ENCODE results near the gene TSPAN10.

The TSPAN10 gene

GRCh38 chr17:81635973-81636504, 957 bp upstream of the TSPAN10 start:
- DNase-seq = no peak

GRCh38 chr17:81638683-81639082, 1.7 kb downstream of the TSPAN10 start:
- DNase-seq = no peak

GRCh38 chr17:81640011-81640410, 3.0 kb downstream of the TSPAN10 start:
- no peak for DNase-seq

- DNase-seq = no peak
Observed at GRCh38 chr17:81641825-81642489, 5.0 kb downstream of the TSPAN10 start.

- DNase-seq = no peak
Observed at GRCh38 chr17:81644496-81644895, 7.5 kb downstream of the TSPAN10 start.

GRCh38 chr17:81644976-81645952, 8.3 kb downstream of the TSPAN10 start:
- DNase-seq = no peak

GRCh38 chr17:81646869-81647600, 10.0 kb downstream of the TSPAN10 start:
- no peak for DNase-seq

GRCh38 chr17:81647640-81648012, 10.6 kb downstream of the TSPAN10 start:
- no peak for DNase-seq

GRCh38 chr17:81648013-81648706, 11.2 kb downstream of the TSPAN10 start:
- DNase-seq = no peak

- DNase-seq = no peak
Observed at GRCh38 chr17:81648707-81649085, 11.7 kb downstream of the TSPAN10 start.

GRCh38 chr17:81650951-81651350, 14.0 kb downstream of the TSPAN10 start:
- DNase-seq = no peak

GRCh38 chr17:81651692-81652091, 14.7 kb downstream of the TSPAN10 start:
- DNase-seq = no peak

- DNase-seq = no peak
Observed at GRCh38 chr17:81652906-81653771, 16.1 kb downstream of the TSPAN10 start.

- DNase-seq = no peak
Observed at GRCh38 chr17:81655378-81656117, 18.6 kb downstream of the TSPAN10 start.

- no peak for DNase-seq
Observed at GRCh38 chr17:81656118-81656743, 19.2 kb downstream of the TSPAN10 start, which contains the start of gene PDE6G. Gene PDE6G, minus strand, starts transcription at chr17:81656542. Its CDS starts 3,237 bp downstream, at chr17:81653305.

GRCh38 chr17:81656835-81657234, 19.8 kb downstream of the TSPAN10 start:
- no peak for DNase-seq

GRCh38 chr17:81659038-81659437, 22.0 kb downstream of the TSPAN10 start:
- DNase-seq = no peak

GRCh38 chr17:81660441-81660840, 23.4 kb downstream of the TSPAN10 start:
- DNase-seq = no peak

GRCh38 chr17:81662002-81662401, 25.0 kb downstream of the TSPAN10 start:
- no peak for DNase-seq

GRCh38 chr17:81664051-81664470, 27.1 kb downstream of the TSPAN10 start:
- no peak for DNase-seq
